Gastroesophageal sphincter (tissue), 4 donors: Measurements from ENCODE around the gene ZNF45. TPM values are rescaled to one million over a fixed set of nuclear protein-coding genes. Genes with fewer than 3 reads are reported as not detected.
"Not testable (repeated sequence)": the region's sequence is repeated elsewhere in the genome, so short reads cannot be mapped to it uniquely, and the experiment has no call there.

ENCODE experiments used
- ATAC-seq: fragments of 150-250 bp; one replicate; pipeline ENCODE4 v1.9.1; 2016; ENCODE audit warnings: mild to moderate bottlenecking, moderate library complexity
- H3K27ac ChIP-seq, 4 donors: fragments of 200-600 bp; sonication (generic) in 3 of 4; 1 replicate in 3 of 4; 2 replicates in 1 of 4; pipeline ENCODE4 v1.5.1; 2016 to 2019
- H3K27me3 ChIP-seq: fragments of 200-600 bp; sonication (generic); one replicate; pipeline ENCODE4 v1.5.1; 2019
- H3K36me3 ChIP-seq, 2 donors: fragments of 200-600 bp; sonication (generic); one replicate each; pipeline ENCODE4 v1.5.1; 2019; ENCODE audit warnings: control low read depth in 1 of 2
- H3K4me1 ChIP-seq, 3 donors: fragments of 200-600 bp; sonication (generic); 1 replicate in 2 of 3; 2 replicates in 1 of 3; pipeline ENCODE4 v1.5.1; 2016 to 2019; ENCODE audit warnings: control low read depth in 2 of 3
- H3K4me3 ChIP-seq, 2 donors: fragments of 200-600 bp; sonication (generic); one replicate each; pipeline ENCODE4 v1.5.1; 2019; ENCODE audit warnings: mild to moderate bottlenecking in 1 of 2, moderate library complexity in 1 of 2
- H3K9me3 ChIP-seq, 3 donors: fragments of 200-600 bp; sonication (generic); one replicate each; pipeline ENCODE4 v1.5.1; 2017 to 2019; ENCODE audit warnings: control low read depth in 2 of 3
- CTCF ChIP-seq, 4 experiments: fragments of 200-600 bp in 2 of 4; fragments of 450-650 bp in 2 of 4; sonication (generic) in 1 of 4; IDR thresholded peaks; one replicate each; pipeline ENCODE4 v1.5.1; 2017 to 2019; ENCODE audit warnings: antibody characterized with exemption in 4 of 4, mild to moderate bottlenecking in 2 of 4, moderate library complexity in 2 of 4
- EP300 ChIP-seq: sonication (generic); formaldehyde crosslinking; IDR thresholded peaks from one replicate; pipeline ENCODE4 v1.6.1; 2017; ENCODE audit warnings: antibody characterized with exemption, mild to moderate bottlenecking
- POLR2A ChIP-seq, 2 donors: fragments of 450-650 bp; IDR thresholded peaks; one replicate each; pipeline ENCODE4 v1.6.1; 2017; ENCODE audit warnings: antibody characterized with exemption in 2 of 2, mild to moderate bottlenecking in 2 of 2, moderate library complexity in 1 of 2
- POLR2AphosphoS5 ChIP-seq: sonication (generic); formaldehyde crosslinking; IDR thresholded peaks from one replicate; pipeline ENCODE4 v1.6.1; 2017; ENCODE audit warnings: antibody characterized with exemption
- WGBS, 2 donors: methylation state at CpG; one replicate each; pipeline ENCODE4 v1.1.5; 2018; ENCODE audit warnings: low coverage in 1 of 2; 5-methylcytosine and 5-hydroxymethylcytosine counted together
- small RNA-seq, 4 donors: library from RNA; depleted of rRNA; stranded (forward); fragments of <200 nt; gene quantifications; one replicate each; pipeline ENCODE3, GENCODE V24; 2016
- total RNA-seq, 4 donors: library from RNA; depleted of rRNA; stranded (reverse); fragments of >200 nt; gene quantifications; one replicate each; pipeline ENCODE4 v1.1.0, GENCODE V29; 2016

Gene ZNF45
- total RNA-seq, 4 donors from 2014 or later, result 9.7 to 16.7 (median 12.0) TPM

- H3K9me3 ChIP-seq, result peaks cover 0 to 95% (median 3%) of the 10 kb centered on the region in 3 donors
- 82 to 88% methylated on average over 2 of the region's 2 CpGs for WGBS, 2 donors
- no peak for ATAC-seq
Measured at GRCh38 chr19:43883864-43884263, 51.2 kb downstream of the ZNF45 start, which contains the start of gene ZNF404. Gene ZNF404 (minus strand): TSS chr19:43883964.

DNA sequence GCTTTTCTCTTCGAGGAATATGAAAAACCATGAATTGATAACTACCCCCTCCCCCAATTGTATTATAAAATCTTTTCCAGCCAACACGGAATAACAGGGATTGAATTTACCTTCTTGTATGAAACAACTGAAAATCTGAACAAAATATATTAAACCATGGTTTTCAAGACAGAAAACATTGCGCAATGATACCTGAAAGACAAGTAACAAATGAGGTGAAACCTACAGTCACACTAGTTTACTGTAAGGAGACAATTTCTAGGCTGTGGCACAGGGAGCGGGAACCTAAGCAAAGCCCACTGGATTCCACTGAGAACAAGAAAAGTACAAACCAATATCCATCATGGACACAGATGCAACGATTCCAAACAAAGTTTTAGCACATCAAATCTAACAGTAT is 54.6 kb downstream of the ZNF45 start:
- H3K36me3 ChIP-seq, result peaks cover 3 to 64% of the 10 kb centered on the region in 2 donors
- H3K4me3 ChIP-seq, result no peak overlapping the region
- ATAC-seq, result no peak
- H3K4me1 ChIP-seq, result no peaks in the 10 kb centered on the region
- H3K27ac ChIP-seq, result no peak overlapping the region
- WGBS, 2 donors, result 90 to 91% methylated on average over 4 to 5 of the region's 5 CpGs
- no peaks in the 10 kb centered on the region for H3K27me3 ChIP-seq
- peaks cover 0 to 91% (median 0%) of the 10 kb centered on the region in 3 donors for H3K9me3 ChIP-seq
- no peak for TF ChIP-seq CTCF (IDR thresholded peaks at IDR 0.05)
- no peak for TF ChIP-seq POLR2A (IDR thresholded peaks at IDR 0.05)
- TF ChIP-seq POLR2AphosphoS5, result no peak
- no peak for TF ChIP-seq EP300

More at GRCh38 chr19:43883864-43884263, 51.2 kb downstream of the ZNF45 start, which contains the start of gene ZNF404:
- Histone ChIP-seq H3K4me1 (no peaks in the 10 kb centered on the region), H3K27me3 (no peaks in the 10 kb centered on the region), H3K36me3 (peaks cover 3 to 50% of the 10 kb centered on the region in 2 donors), H3K4me3 (no peak within 1 kb of the TSS), H3K27ac (no peak within 1 kb of the TSS)
- TF ChIP-seq POLR2AphosphoS5 (no peak), CTCF (IDR thresholded peaks at IDR 0.05) (no peak), EP300 (no peak), POLR2A (IDR thresholded peaks at IDR 0.05) (no peak)

DNA sequence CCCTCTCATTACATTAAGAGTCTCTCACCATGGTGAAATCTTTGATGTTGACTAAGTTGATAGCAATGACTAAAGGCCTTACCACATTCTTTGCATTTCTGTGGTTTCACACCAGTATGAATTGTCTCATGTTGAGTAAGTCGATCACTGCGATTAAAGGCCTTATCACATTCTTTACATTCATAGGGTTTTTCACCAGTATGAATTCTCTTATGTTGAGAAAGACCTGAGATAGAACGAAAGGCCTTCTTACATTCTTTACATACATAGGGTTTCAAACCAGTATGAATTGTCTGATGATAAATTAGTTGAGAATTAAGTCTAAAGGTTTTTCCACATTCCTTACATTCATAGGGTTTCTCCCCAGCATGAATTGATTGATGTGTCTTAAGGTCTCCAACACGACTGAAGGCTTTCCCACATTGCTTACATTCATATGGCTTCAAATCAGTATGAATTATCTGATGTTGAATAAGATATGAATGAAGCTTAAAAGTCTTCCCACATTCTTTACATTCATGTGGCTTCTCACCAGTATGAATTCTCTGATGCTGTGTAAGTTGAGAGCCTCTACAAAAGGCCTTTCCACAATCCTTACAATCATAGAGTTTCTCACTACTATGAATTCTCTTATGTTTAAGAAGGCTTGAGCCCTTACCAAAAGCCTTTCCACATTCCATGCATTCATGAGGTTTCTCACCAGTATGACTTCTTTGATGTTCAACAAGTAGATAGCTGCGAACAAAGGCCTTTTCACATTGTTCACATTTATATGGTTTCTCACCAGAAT is 62.3 kb downstream of the ZNF45 start:
- TF ChIP-seq POLR2AphosphoS5 (no peak), POLR2A (IDR thresholded peaks at IDR 0.05) (no peak), EP300 (no peak), CTCF (IDR thresholded peaks at IDR 0.05) (no peak)
- H3K9me3 ChIP-seq, result peaks cover 2 to 98% (median 3%) of the 10 kb centered on the region in 3 donors

DNA sequence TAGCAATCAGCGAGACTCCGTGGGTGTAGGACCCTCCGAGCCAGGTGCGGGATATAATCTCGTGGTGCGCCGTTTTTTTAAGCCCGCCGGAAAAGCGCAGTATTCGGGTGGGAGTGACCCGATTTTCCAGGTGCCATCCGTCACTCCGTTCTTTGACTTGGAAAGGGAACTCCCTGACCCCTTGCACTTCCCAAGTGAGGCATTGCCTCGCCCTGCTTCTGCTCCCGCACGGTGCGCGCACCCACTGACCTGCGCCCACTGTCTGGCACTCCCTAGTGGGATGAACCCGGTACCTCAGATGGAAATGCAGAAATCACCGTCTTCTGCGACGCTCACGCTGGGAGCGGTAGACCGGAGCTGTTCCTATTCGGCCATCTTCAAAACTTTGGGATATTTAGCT is 68.2 kb downstream of the ZNF45 start:
- not testable (repeated sequence) for ATAC-seq, H3K27ac ChIP-seq, H3K4me1 ChIP-seq, H3K27me3 ChIP-seq, H3K4me3 ChIP-seq
- Histone ChIP-seq H3K36me3 (peaks cover 0 to 28% of the 10 kb centered on the region in 2 donors), H3K9me3 (peaks cover 0 to 88% (median 2%) of the 10 kb centered on the region in 3 donors)
- 90 to 98% methylated on average over 12 to 14 of the region's 28 CpGs for WGBS, 2 donors

More for the DNA sequence above, 62.3 kb downstream of the ZNF45 start:
- H3K27ac ChIP-seq, result no peak overlapping the region
- WGBS, 2 donors, result 91 to 92% methylated on average over 5 of the region's 5 CpGs
- H3K4me3 ChIP-seq, result no peak overlapping the region
- H3K4me1 ChIP-seq, result no peaks in the 10 kb centered on the region
- no peak for ATAC-seq
- peaks cover 0 to 56% of the 10 kb centered on the region in 2 donors for H3K36me3 ChIP-seq
- H3K27me3 ChIP-seq, result no peaks in the 10 kb centered on the region

Small RNA genes lying within 50 kb of the gene (small RNA-seq; reads per million reads assigned to genes)
- gene AC006213.5, result 0 reads per million in 4 donors

Other genes starting within 250 kb of the ZNF45 start
- gene IRGC, start 219.2 kb downstream of the ZNF45 start, total RNA-seq, result not detected
- gene SMG9, start 180.3 kb downstream of the ZNF45 start, total RNA-seq, result 10 to 100 TPM in 3 of 4 donors, 1 to 10 TPM in 1; 8.9 to 25.9 (median 17.9) TPM
- 1 to 10 TPM; 1.8 to 7.1 (median 3.4) TPM for gene KCNN4, start 154.3 kb downstream of the ZNF45 start, total RNA-seq
- gene LYPD5, start 132.8 kb downstream of the ZNF45 start, total RNA-seq, result 1 to 10 TPM; 3.1 to 9.8 (median 5.2) TPM
- 10 to 100 TPM in 3 of 4 donors, 1 to 10 TPM in 1; 9.6 to 11.4 (median 10.5) TPM for gene ZNF283, start 108.0 kb downstream of the ZNF45 start, total RNA-seq
- gene ZNF404, start 51.3 kb downstream of the ZNF45 start, total RNA-seq, result 1 to 10 TPM; 2.3 to 5.0 (median 3.9) TPM
- gene ZNF221, start 15.9 kb upstream of the ZNF45 start, total RNA-seq, result 10 to 100 TPM in 1 of 4 donors, 1 to 10 TPM in 3; 4.2 to 14.3 (median 6.2) TPM
- 1 to 10 TPM; 6.2 to 6.9 (median 6.4) TPM for gene ZNF155, start 48.9 kb upstream of the ZNF45 start, total RNA-seq
- gene ZNF230, start 67.7 kb upstream of the ZNF45 start, total RNA-seq, result 1 to 10 TPM; 2.8 to 6.1 (median 3.7) TPM
- 1 to 10 TPM; 2.0 to 4.9 (median 2.5) TPM for gene ZNF222, start 90.1 kb upstream of the ZNF45 start, total RNA-seq
- 1 to 10 TPM; 2.3 to 5.5 (median 4.4) TPM for gene ZNF223, start 116.8 kb upstream of the ZNF45 start, total RNA-seq
- gene ZNF284, start 136.9 kb upstream of the ZNF45 start, total RNA-seq, result 1 to 10 TPM; 2.0 to 2.5 (median 2.4) TPM
- 10 to 100 TPM; 12.5 to 33.0 (median 16.8) TPM for gene ZNF224, start 159.1 kb upstream of the ZNF45 start, total RNA-seq
- gene ZNF225, start 178.1 kb upstream of the ZNF45 start, total RNA-seq, result 1 to 10 TPM; 4.3 to 4.5 (median 4.4) TPM
- gene ZNF234, start 206.3 kb upstream of the ZNF45 start, total RNA-seq, result 1 to 10 TPM; 6.7 to 9.3 (median 7.1) TPM
- 10 to 100 TPM; 14.7 to 28.2 (median 20.5) TPM for gene ZNF226, start 229.8 kb upstream of the ZNF45 start, total RNA-seq